Caco-2 (cell line): ENCODE measurements around the gene FOXO4. TPM values are rescaled to one million over a fixed set of nuclear protein-coding genes. Genes with fewer than 3 reads are reported as not detected.

Experiments
- BruUV-seq: library from RNA; stranded (reverse); fragments of 400-500 nt; replicated peaks from 2 replicates; lab custom pipeline; 2021; lab: Mats Ljungman, UMichigan
- CTCF ChIA-PET: fragments of 300-600 bp; sonication (Branson Sonifier 250); formaldehyde crosslinking; loops from one replicate; lab custom pipeline; 2022; ENCODE audit warnings: antibody characterized with exemption; lab: Charles Lee
- POLR2A ChIA-PET: fragments of 300-600 bp; sonication (Branson Sonifier 250); formaldehyde crosslinking; loops from one replicate; lab custom pipeline; 2022; ENCODE audit warnings: antibody characterized with exemption; lab: Charles Lee
- DNase-seq, 2 experiments: peaks; one replicate each; pipeline versions ENCODE4 v3.0.0 to v3.0.0-alpha.2; 2020 to 2022
- H3K27me3 ChIP-seq: replicated peaks from 2 replicates; pipeline ENCODE4 v1.6.0; 2011; ENCODE audit warnings: low read length; ENCODE audit not compliant: control insufficient read depth, insufficient read depth
- H3K36me3 ChIP-seq: 2 replicates; pipeline ENCODE4 v1.5.1; 2011; ENCODE audit warnings: low read length; ENCODE audit not compliant: control insufficient read depth, insufficient read depth
- H3K4me1 ChIP-seq: fragments of 250-450 bp; sonication (Bioruptor Pico); 2 replicates; pipeline ENCODE4 v1.5.1; 2020; ENCODE audit warnings: mild to moderate bottlenecking
- H3K4me3 ChIP-seq: 2 replicates; pipeline ENCODE4 v1.5.1; 2011; ENCODE audit warnings: low read depth, mild to moderate bottlenecking, control low read depth, low read length
- H3K9me3 ChIP-seq: fragments of 250-450 bp; sonication (Bioruptor Pico); 2 replicates; pipeline ENCODE4 v1.5.1; 2020; ENCODE audit warnings: mild to moderate bottlenecking, moderate library complexity
- H3K27ac Mint-ChIP-seq: one replicate; pipeline ENCODE4 v1.8.0; 2022; ENCODE audit warnings: mixed read lengths; ENCODE audit not compliant: unreplicated experiment
- H3K27me3 Mint-ChIP-seq: one replicate; pipeline ENCODE4 v1.8.0; 2022; ENCODE audit warnings: mixed read lengths; ENCODE audit not compliant: insufficient read depth, unreplicated experiment
- H3K36me3 Mint-ChIP-seq: one replicate; pipeline ENCODE4 v1.8.0; 2022; ENCODE audit warnings: mild to moderate bottlenecking, mixed read lengths; ENCODE audit not compliant: insufficient read depth, unreplicated experiment
- H3K4me1 Mint-ChIP-seq: one replicate; pipeline ENCODE4 v1.8.0; 2022; ENCODE audit warnings: low read depth, mixed read lengths; ENCODE audit not compliant: unreplicated experiment
- H3K4me3 Mint-ChIP-seq: one replicate; pipeline ENCODE4 v1.8.0; 2022; ENCODE audit warnings: mild to moderate bottlenecking, moderate library complexity, mixed read lengths; ENCODE audit not compliant: unreplicated experiment
- H3K9me3 Mint-ChIP-seq: one replicate; pipeline ENCODE4 v1.8.0; 2022; ENCODE audit warnings: mixed read lengths; ENCODE audit not compliant: unreplicated experiment
- CTCF ChIP-seq, 2 experiments: fragments of 200-600 bp in 1 of 2; IDR thresholded peaks; 1 replicate in 1 of 2; 2 replicates in 1 of 2; pipeline versions ENCODE4 v1.5.1 to v1.8.0; 2011 to 2022; ENCODE audit warnings: antibody characterized with exemption in 1 of 2, control low read depth in 1 of 2, inconsistent platforms in 1 of 2, low read depth in 1 of 2, low read length in 1 of 2, mild to moderate bottlenecking in 1 of 2, moderate library complexity in 1 of 2; ENCODE audit not compliant: insufficient read depth in 1 of 2, severe bottlenecking in 1 of 2, unreplicated experiment in 1 of 2
- intact Hi-C: fragments of 100-400 bp; cut with micrococcal nuclease; formaldehyde crosslinking; loops from one replicate; pipeline ENCODE4 v1.10.0; 2022; ENCODE audit not compliant: unreplicated experiment
- total RNA-seq: library from RNA; stranded (reverse); gene quantifications from 2 replicates; pipeline ENCODE4 v1.2.3, GENCODE V29; 2022

The FOXO4 gene
- total RNA-seq, 1 experiment from 2014 or later, result 17.4 TPM

GRCh38 chrX:71107245-71107644 is 11.6 kb downstream of the FOXO4 start:
- Histone ChIP-seq H3K27me3 (no peaks in the 10 kb centered on the region), H3K4me3 (no peak overlapping the region), H3K4me1 (peaks cover 9% of the 10 kb centered on the region), H3K36me3 (no peaks in the 10 kb centered on the region), H3K9me3 (no peaks in the 10 kb centered on the region)
- BruUV-seq, result no TSS peak
- Mint-ChIP-seq H3K9me3 (no peaks in the 10 kb centered on the region), H3K4me1 (peaks cover 28% of the 10 kb centered on the region), H3K27me3 (no peaks in the 10 kb centered on the region), H3K4me3 (no peak overlapping the region), H3K27ac (no peak overlapping the region), H3K36me3 (peaks cover 6% of the 10 kb centered on the region)
- ChIA-PET CTCF (no interaction called here), POLR2A (interaction anchor here (0.5 kb wide), 1 partner anchor 11 kb away, joined by 4 read pairs; the partner anchor contains the start of gene MED12)
- intact Hi-C loops, result no loop called here
- DNase-seq, result no peak
- TF ChIP-seq CTCF (IDR thresholded peaks at IDR 0.05; ENCODE audit: insufficient read depth in 1 of 2, low read depth in 1 of 2, low read length in 1 of 2, severe bottlenecking in 1 of 2, unreplicated experiment in 1 of 2), result no peak

GRCh38 chrX:71107762-71108360 is 12.2 kb downstream of the FOXO4 start:
- CTCF ChIA-PET, result no interaction called here
- H3K27me3 Mint-ChIP-seq, result no peaks in the 10 kb centered on the region
- H3K4me3 Mint-ChIP-seq, result no peak overlapping the region
- H3K9me3 ChIP-seq, result no peaks in the 10 kb centered on the region
- H3K4me1 Mint-ChIP-seq, result peaks cover 31% of the 10 kb centered on the region
- peak overlapping the region; percentile 57 for H3K27ac Mint-ChIP-seq
- TF ChIP-seq CTCF (IDR thresholded peaks at IDR 0.05; ENCODE audit: insufficient read depth in 1 of 2, low read depth in 1 of 2, low read length in 1 of 2, severe bottlenecking in 1 of 2, unreplicated experiment in 1 of 2), result no peak
- no TSS peak for BruUV-seq
- no peak for DNase-seq
- POLR2A ChIA-PET, result interaction anchor here (0.5 kb wide), 1 partner anchor 11 kb away, joined by 4 read pairs; the partner anchor contains the start of gene MED12
- peaks cover 6% of the 10 kb centered on the region for H3K36me3 Mint-ChIP-seq
- no peaks in the 10 kb centered on the region for H3K9me3 Mint-ChIP-seq
- no peak overlapping the region for H3K4me3 ChIP-seq
- intact Hi-C loops, result no loop called here
- peaks cover 9% of the 10 kb centered on the region for H3K4me1 ChIP-seq
- H3K36me3 ChIP-seq, result no peaks in the 10 kb centered on the region
- H3K27me3 ChIP-seq, result no peaks in the 10 kb centered on the region

GRCh38 chrX:71109051-71109450 is 13.4 kb downstream of the FOXO4 start:
- H3K36me3 ChIP-seq, result no peaks in the 10 kb centered on the region
- POLR2A ChIA-PET, result no interaction called here
- no peaks in the 10 kb centered on the region for H3K9me3 ChIP-seq
- H3K9me3 Mint-ChIP-seq, result no peaks in the 10 kb centered on the region
- H3K27me3 ChIP-seq, result no peaks in the 10 kb centered on the region
- no peak for TF ChIP-seq CTCF (IDR thresholded peaks at IDR 0.05; ENCODE audit: insufficient read depth in 1 of 2, low read depth in 1 of 2, low read length in 1 of 2, severe bottlenecking in 1 of 2, unreplicated experiment in 1 of 2)
- H3K4me3 ChIP-seq, result no peak overlapping the region
- peaks cover 9% of the 10 kb centered on the region for H3K4me1 ChIP-seq
- intact Hi-C loops, result no loop called here
- H3K4me1 Mint-ChIP-seq, result peaks cover 27% of the 10 kb centered on the region
- DNase-seq, result no peak
- H3K27me3 Mint-ChIP-seq, result no peaks in the 10 kb centered on the region
- BruUV-seq, result no TSS peak
- no peak overlapping the region for H3K4me3 Mint-ChIP-seq
- no peak overlapping the region for H3K27ac Mint-ChIP-seq
- peaks cover 6% of the 10 kb centered on the region for H3K36me3 Mint-ChIP-seq
- CTCF ChIA-PET, result no interaction called here
